Keratinocyte (primary cell): Measurements from ENCODE around the gene CRKL. TPM values are rescaled to one million over a fixed set of nuclear protein-coding genes. Genes with fewer than 3 reads are reported as not detected.

Source experiments
- DNase-seq: peaks from one replicate; pipeline ENCODE4 v3.0.0-alpha.2; 2011; ENCODE audit warnings: low read depth, missing footprints, low spot score
- FAIRE-seq: peaks from 2 replicates; lab custom pipeline; 2011; peaks lifted over from hg19 to GRCh38; lab: Jason Lieb, UNC
- H2AFZ ChIP-seq: 2 replicates; pipeline ENCODE4 v1.6.0; 2012; ENCODE audit warnings: low read length, control low read depth, inconsistent platforms; ENCODE audit not compliant: control insufficient read depth
- H3K27ac ChIP-seq: 2 replicates; pipeline ENCODE4 v1.5.1; 2011; ENCODE audit warnings: low read length; ENCODE audit not compliant: control insufficient read depth, insufficient read depth
- H3K27me3 ChIP-seq: 3 replicates; pipeline ENCODE4 v1.6.0; 2011; ENCODE audit warnings: low read length; ENCODE audit not compliant: control insufficient read depth, insufficient read depth; ENCODE audit errors: extremely low read depth
- H3K36me3 ChIP-seq, 2 experiments: 2 replicates in 1 of 2; 3 replicates in 1 of 2; pipeline ENCODE4 v1.5.1; 2011; ENCODE audit warnings: low read length in 2 of 2, mild to moderate bottlenecking in 1 of 2; ENCODE audit not compliant: control insufficient read depth in 2 of 2, insufficient read depth in 2 of 2; ENCODE audit errors: extremely low read depth in 1 of 2
- H3K4me1 ChIP-seq: 3 replicates; pipeline ENCODE4 v1.5.1; 2011; ENCODE audit warnings: low read length; ENCODE audit not compliant: control insufficient read depth, insufficient read depth; ENCODE audit errors: extremely low read depth
- H3K4me2 ChIP-seq: 3 replicates; pipeline ENCODE4 v1.6.0; 2011; ENCODE audit warnings: low read depth, low read length; ENCODE audit not compliant: control insufficient read depth, insufficient read depth; ENCODE audit errors: extremely low read depth
- H3K4me3 ChIP-seq, 3 experiments: fragments of 200-600 bp in 1 of 3; sonication (generic) in 1 of 3; 2 replicates in 2 of 3; 3 replicates in 1 of 3; pipeline ENCODE4 v1.5.1; 2011 to 2016; ENCODE audit warnings: low read length in 3 of 3, mild to moderate bottlenecking in 3 of 3, control low read depth in 2 of 3, inconsistent platforms in 1 of 3, low read depth in 1 of 3, mixed read lengths in 1 of 3, mixed run types in 1 of 3, moderate library complexity in 1 of 3; ENCODE audit not compliant: control insufficient read depth in 2 of 3, insufficient read depth in 2 of 3; ENCODE audit errors: extremely low read depth in 1 of 3
- H3K79me2 ChIP-seq: 2 replicates; pipeline ENCODE4 v1.6.0; 2012; ENCODE audit warnings: low read length; ENCODE audit not compliant: control insufficient read depth, insufficient read depth
- H3K9ac ChIP-seq: 3 replicates; pipeline ENCODE4 v1.6.0; 2011; ENCODE audit warnings: low read length; ENCODE audit not compliant: control insufficient read depth, insufficient read depth; ENCODE audit errors: extremely low read depth
- H3K9me1 ChIP-seq: 3 replicates; pipeline ENCODE4 v1.6.0; 2011; ENCODE audit warnings: low read length; ENCODE audit not compliant: control insufficient read depth, insufficient read depth; ENCODE audit errors: extremely low read depth
- H3K9me3 ChIP-seq: 2 replicates; pipeline ENCODE4 v1.5.1; 2012; ENCODE audit warnings: low read depth, low read length; ENCODE audit not compliant: control insufficient read depth
- H4K20me1 ChIP-seq: 3 replicates; pipeline ENCODE4 v1.6.0; 2011; ENCODE audit warnings: low read length; ENCODE audit not compliant: control insufficient read depth, insufficient read depth; ENCODE audit errors: extremely low read depth
- EZH2 ChIP-seq: IDR thresholded peaks from one replicate; pipeline ENCODE4 v1.6.1; 2012; ENCODE audit warnings: inconsistent platforms, mild to moderate bottlenecking, low read length, moderate library complexity
- dilution Hi-C: fragments of 300-500 bp; cut with MboI; formaldehyde crosslinking; loops from one replicate; pipeline ENCODE4 v1.7.0; 2020; ENCODE audit warnings: low sequenced_read_pairs; ENCODE audit not compliant: extremely low pct_ligation_motif_present
- polyA plus RNA-seq, 5 experiments: library from polyadenylated mRNA; depleted of rRNA in 3 of 5; stranded (reverse) in 3 of 5; stranded (forward) in 1 of 5; unstranded in 1 of 5; fragments of >200 nt; gene quantifications; 1 replicate in 1 of 5; 2 replicates in 3 of 5; 3 replicates in 1 of 5; pipeline versions ENCODE4 v1.2.1 to v1.2.3, GENCODE V29; 2011 to 2012; ENCODE audit warnings: missing spikeins in 2 of 5, low read depth in 1 of 5, low replicate concordance in 1 of 5
- TF ChIP-seq, protein P1 (sequence below), 3 experiments: IDR thresholded peaks in 1 of 3; conservative IDR thresholded peaks in 1 of 3; optimal IDR thresholded peaks in 1 of 3; 2 replicates in 2 of 3; 3 replicates in 1 of 3; pipeline versions ENCODE3 to v1.5.1; 2011; ENCODE audit warnings: low read length in 3 of 3, mild to moderate bottlenecking in 3 of 3, moderate library complexity in 2 of 3, control low read depth in 1 of 3, inconsistent platforms in 1 of 3; ENCODE audit not compliant: insufficient read depth in 2 of 3; ENCODE audit errors: extremely low read depth in 1 of 3

The CRKL gene
- polyA plus RNA-seq, 1 donor (not counting 4 experiments of a cell fraction or from before 2014, with no cell fraction given) = 32.1 TPM

DNA sequence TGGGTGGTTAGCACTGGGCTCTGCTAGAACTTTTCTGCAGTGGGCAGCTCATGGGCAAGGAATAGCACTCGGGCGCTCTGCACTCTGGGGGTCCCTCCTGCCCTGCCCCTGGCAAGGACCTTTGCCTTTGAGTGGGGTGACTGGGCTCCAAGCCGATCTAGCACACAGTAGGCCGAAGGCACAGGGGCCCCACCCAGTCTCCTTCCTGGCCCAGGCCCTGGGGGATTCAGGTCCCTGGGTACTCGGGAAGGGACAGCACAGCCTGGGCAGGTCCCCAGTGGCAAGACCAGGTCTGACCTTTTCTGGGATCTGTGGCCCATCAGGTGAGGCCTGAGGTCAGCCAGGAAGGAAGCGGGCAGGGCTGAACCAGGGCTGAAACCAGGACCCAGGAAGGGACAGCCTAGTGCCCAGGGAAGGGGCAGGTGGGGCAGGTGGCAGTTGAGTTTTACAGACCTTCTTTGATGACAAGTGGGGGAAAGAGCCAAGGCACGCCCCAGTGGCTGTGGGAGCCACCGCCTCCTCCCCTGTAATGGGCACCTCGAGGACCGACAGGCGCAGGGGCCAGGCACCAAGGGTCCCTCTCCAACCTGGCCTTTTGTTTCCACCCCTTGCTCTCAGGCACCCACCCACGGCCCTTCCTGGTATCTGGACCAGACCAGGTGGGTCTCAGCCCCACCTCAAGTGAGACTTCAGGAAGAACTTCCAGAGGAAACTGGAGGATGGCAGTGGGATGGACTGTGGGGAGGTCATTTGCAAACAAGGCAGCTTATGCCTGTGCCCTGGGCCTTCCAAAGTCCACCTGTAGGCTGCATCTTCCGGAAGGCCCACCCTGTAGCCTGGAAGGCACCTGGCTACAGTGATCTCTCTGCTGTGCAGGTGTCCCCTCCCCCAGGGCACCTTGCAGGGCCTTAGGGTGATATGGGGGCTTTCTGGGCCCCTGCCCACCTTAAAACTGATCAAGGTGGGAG, 49.0 kb downstream of the CRKL start:
- Histone ChIP-seq H3K9me3 (no peaks in the 10 kb centered on the region), H3K27ac (no peak overlapping the region), H3K36me3 (no peaks in the 10 kb centered on the region), H2AFZ (no peak overlapping the region), H3K4me2 (no peak overlapping the region), H3K4me3 (no peak overlapping the region), H3K4me1 (peaks cover 17% of the 10 kb centered on the region), H3K9me1 (no peaks in the 10 kb centered on the region), H3K9ac (no peak overlapping the region), H3K79me2 (no peaks in the 10 kb centered on the region), H3K27me3 (peaks cover 11% of the 10 kb centered on the region), H4K20me1 (no peaks in the 10 kb centered on the region)
- FAIRE-seq (no peak), DNase-seq (no peak)
- dilution Hi-C loops = no loop called here
- no peak for TF ChIP-seq EZH2
- TF ChIP-seq, protein P1, sequence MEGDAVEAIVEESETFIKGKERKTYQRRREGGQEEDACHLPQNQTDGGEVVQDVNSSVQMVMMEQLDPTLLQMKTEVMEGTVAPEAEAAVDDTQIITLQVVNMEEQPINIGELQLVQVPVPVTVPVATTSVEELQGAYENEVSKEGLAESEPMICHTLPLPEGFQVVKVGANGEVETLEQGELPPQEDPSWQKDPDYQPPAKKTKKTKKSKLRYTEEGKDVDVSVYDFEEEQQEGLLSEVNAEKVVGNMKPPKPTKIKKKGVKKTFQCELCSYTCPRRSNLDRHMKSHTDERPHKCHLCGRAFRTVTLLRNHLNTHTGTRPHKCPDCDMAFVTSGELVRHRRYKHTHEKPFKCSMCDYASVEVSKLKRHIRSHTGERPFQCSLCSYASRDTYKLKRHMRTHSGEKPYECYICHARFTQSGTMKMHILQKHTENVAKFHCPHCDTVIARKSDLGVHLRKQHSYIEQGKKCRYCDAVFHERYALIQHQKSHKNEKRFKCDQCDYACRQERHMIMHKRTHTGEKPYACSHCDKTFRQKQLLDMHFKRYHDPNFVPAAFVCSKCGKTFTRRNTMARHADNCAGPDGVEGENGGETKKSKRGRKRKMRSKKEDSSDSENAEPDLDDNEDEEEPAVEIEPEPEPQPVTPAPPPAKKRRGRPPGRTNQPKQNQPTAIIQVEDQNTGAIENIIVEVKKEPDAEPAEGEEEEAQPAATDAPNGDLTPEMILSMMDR (optimal IDR thresholded peaks at IDR 0.05 in 1 of 3, IDR thresholded peaks at IDR 0.05 in 1 of 3, conservative IDR thresholded peaks at IDR 0.05 in 1 of 3; ENCODE audit: extremely low read depth in 1 of 3, insufficient read depth in 2 of 3, low read length in 3 of 3) = no peak

DNA sequence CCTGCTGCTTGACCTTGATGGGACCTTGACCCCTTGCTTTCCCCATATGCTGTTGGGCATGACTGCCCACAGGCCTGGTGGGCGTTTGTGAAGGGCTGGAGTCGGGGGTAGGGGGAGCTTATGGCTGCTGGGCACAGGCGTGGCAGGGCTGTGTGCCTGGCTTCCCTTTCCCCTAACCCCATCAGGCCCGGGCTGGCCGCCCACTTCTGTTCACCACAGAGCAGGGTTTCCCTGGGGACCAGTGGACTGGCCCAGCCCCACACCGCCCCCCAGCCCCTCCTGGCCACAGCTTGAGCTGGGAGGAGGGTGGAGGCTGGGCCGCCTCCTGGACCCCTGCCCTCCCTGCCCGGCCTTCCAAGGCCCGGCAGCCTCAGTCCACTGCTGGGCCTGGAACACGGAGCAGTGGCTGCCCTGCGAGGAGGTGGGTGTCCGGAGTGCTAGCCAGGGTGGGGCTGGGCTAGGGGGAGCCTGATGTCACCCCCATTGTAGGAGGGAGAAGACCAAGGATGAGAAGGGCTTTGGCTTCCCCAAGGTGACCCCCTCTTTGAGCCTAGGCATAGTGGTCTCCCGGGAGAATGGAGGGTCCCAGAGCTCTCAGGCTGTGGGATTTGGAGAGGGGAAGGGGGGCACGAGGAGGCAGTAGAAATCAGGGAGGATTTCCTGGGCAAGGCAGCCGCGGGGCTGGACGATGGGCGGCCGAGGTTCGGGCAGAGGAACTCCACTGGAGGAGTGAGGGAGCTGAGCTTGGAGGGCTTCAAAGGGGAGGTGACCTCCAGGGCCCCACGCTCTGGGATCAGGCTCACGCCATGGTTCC, 49.9 kb downstream of the CRKL start, which contains the start of gene AIFM3:
Gene AIFM3, plus strand, starts transcription at position 373 of the 814 bp plus-strand sequence. CDS start 690 bp downstream, outside the sequence.
- DNase-seq = no peak
- Histone ChIP-seq H3K4me3 (no peak within 1 kb of the TSS), H2AFZ (no peak within 1 kb of the TSS), H3K79me2 (no peaks in the 10 kb centered on the region), H3K4me1 (peaks cover 10% of the 10 kb centered on the region), H4K20me1 (no peaks in the 10 kb centered on the region), H3K27ac (no peak within 1 kb of the TSS), H3K9me3 (no peaks in the 10 kb centered on the region), H3K27me3 (peaks cover 11% of the 10 kb centered on the region), H3K9me1 (no peaks in the 10 kb centered on the region), H3K4me2 (no peak within 1 kb of the TSS), H3K9ac (no peak within 1 kb of the TSS), H3K36me3 (no peaks in the 10 kb centered on the region)
- dilution Hi-C loops = no loop called here
- FAIRE-seq = no peak
- TF ChIP-seq, protein P1 (optimal IDR thresholded peaks at IDR 0.05 in 1 of 3, IDR thresholded peaks at IDR 0.05 in 1 of 3, conservative IDR thresholded peaks at IDR 0.05 in 1 of 3; ENCODE audit: extremely low read depth in 1 of 3, insufficient read depth in 2 of 3, low read length in 3 of 3) = no peak
